ENCODE measurements around the gene TXK. TPM values are rescaled to one million over a fixed set of nuclear protein-coding genes. Genes with fewer than 3 reads are reported as not detected.

Gene TXK
- total RNA-seq, 1 experiment from 2014 or later: 2.5 TPM

DNA sequence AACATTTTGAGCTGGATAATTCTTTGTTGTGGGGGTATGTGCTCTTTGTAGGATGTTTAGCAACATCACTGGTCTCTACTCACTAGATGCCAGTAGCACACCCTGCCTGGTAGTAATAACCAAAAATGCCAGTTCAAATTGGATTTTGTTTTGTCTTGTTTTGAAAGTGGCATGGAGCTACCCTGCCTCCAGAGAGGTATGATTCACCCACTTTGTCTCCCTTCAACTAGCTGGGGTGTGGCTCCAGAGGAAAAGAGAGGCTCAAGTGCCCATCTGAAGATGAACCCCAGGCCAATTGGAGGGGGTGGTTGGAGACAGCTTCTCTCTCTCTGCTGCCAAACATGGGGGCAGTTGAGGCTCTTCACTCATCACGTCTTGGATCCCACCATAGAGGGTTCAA, 83.0 kb downstream of the TXK start:
- DNase-seq (ENCODE audit: low read depth): peak; percentile 12

DNA sequence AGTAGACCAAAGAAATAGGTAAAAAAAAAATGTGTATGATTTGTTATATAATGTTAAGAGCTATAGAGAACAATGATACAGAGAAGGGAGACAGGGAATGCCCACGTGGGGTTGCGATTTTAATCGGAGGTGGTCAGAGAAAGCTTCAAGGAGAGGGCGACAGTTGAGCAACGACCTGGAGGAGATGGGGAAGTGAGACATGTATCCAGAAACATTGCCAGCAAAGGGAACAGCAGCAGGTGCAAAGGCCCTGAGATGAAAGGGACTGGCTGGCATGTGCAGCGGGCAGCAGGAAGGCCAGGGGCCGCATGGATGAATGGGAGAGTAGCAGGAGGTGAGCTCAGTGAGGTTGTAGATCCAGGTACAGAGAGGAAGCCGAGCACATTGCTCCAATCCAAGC, 84.6 kb downstream of the TXK start:
- no peak for DNase-seq (ENCODE audit: low read depth)

DNA sequence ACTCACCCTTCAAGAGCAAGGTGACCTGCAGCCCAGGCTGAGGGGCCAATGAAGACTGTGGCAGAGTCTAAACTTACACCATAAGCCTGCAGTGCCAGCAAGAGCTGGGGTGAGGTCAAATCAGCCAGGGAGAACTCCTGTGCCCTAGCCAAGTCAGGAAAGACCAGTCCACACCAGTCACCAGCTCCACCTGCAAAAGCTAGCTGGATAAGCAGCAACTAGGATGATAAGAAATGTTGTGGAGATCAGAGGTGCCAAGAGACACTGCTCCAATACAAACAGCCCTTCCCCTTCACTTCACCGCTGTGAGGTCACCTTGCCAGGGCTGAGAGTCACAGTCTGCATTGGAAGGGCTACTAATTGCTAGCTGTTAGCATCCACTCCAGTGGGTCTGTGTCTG, 86.2 kb downstream of the TXK start:
- DNase-seq (ENCODE audit: low read depth): no peak

DNA sequence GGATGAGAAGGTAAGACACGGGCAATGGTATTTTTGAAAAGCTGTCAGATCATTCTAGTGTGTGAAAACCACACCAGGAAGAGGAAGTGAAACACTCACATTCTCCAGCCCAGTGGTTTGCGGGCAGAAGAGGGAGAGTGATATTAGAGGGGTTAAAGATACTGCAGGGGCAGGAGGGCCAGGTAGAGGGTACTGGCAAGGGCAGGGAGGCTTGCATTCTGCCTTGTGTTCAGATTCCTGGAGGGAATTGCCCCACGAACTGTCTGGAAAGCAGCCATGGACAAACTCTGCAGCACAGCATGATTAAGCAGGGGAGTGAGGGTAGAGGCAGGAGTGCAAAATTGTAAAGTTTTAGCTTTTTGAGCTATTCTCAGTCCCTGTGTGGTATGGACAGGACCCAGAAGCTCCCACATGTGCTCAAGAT, 86.6 kb downstream of the TXK start:
- DNase-seq (ENCODE audit: low read depth): peak; percentile 42

DNA sequence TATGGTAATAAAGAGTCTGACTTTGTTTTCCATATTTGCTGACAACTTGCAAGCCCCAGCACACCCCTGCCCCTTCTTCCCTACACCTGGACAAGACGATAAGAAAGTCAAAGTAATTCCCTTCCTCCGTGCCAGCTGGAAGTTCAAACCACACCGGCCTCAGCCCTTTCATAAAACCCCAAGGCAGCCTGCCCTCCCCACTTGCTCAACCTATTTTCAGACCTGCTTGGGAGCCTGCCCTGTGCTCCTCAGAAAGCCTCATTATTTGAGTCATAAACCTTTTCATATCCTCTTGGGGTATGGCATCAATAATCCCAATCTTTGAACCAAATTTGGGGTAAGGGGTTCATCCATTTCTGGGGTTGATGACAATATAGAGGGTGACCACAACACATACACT, 88.0 kb downstream of the TXK start:
- DNase-seq (ENCODE audit: low read depth): no peak

DNA sequence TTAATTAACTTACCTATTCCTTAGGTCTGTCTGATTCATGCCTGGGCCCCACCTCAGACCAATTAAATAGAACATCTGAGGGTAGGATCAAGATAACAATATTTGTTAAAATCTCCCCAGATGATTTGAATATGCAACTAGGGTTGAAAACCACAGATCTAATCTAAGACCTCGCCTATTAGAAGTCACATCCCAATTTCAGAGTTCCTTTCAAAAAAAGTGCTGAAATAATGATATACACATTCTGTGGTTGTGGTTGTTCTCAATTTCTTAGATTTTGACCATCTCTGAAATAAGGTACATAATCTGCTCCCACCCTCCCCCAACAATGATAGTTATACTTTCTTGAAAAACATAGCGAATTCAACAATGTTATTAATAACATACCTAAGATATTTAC, 89.8 kb downstream of the TXK start:
- DNase-seq (ENCODE audit: low read depth): no peak

DNA sequence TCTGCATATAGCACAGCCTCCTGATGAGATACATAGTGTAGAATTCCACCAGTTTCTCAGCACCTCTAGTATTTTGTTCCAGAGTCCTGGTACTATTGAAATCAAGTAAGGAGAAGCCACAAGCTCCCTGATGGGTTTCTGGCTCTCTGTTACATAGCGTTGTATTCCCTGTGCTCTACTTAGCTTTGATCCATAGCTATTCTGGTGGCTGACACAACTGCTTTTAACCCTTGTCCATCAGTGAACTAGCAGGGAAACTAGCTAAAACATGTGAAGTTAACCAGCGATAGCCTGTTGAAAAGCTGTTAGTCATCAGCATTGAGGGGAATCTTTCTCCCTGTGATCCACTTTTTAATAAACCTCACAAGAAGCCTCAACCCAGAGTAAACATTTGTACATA, 90.5 kb downstream of the TXK start:
- DNase-seq (ENCODE audit: low read depth): no peak

DNA sequence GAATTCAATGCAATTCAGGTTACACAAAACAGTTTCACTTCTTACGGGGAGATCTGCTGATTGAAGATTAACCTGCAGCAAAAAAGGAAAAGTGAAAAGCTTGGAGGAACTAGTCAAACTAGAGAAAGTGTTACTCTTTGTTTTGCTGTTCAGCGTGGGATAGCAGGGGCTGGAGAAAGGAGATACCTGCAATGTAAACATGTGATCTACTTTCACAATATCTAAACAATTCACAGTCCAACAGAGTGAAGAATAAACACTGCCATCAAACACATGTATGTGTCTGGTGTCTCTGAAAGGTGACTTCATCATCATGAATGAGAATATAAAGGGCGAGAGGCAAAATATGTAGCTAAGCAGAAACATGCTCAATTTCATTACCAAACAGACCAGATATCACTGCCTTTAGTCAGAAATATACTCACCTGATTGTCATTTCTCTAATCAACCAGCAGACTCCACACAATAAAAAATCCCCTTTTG, 91.0 kb downstream of the TXK start:
- no peak for DNase-seq (ENCODE audit: low read depth)

DNA sequence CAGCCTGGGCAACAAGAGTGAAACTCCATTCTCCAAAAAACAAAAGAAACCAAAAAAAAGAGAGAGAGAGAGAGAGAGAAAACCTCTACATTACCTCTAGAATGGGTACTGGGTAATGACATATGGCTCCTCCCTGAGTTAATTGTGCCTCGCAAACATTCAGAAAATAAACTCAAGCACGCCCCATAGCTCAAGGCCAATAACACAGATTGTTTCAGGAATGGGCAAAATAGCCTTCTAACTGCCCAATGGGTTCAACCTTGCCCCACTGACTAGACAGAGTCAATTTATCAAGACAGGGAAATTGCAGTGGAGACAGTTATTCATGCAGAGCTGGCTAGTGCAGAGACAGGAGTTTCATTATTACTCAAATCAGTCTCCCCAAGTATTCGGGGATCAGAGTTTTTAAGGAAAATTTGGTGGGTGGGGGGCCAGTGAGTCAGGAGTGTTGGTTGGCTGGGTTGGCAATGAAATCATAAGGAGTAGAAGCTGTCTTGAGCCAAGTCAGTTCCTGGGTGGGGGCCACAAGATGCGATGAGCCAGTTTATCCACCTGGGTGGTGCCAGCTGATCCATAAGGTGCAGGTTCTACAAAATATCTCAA, 92.4 kb downstream of the TXK start:
- no peak for DNase-seq (ENCODE audit: low read depth)

DNA sequence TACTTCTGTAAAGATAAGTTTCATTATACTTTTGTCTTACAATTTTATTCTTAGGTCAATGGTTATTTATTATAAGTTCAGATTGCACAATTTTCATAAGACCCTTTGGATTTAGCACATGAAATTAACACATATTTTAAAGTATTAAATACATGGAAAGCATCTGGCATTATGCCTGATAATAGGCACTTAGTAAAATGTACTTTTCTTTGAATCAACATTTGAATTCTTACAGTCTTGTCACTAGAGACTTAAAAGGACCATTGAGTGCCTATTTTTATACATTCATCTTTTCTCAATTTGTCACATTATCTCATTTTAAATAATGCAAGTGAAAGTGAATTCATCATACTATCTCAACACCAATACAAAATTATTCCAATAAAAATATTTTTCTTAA, 94.5 kb downstream of the TXK start:
- DNase-seq (ENCODE audit: low read depth): no peak

DNA sequence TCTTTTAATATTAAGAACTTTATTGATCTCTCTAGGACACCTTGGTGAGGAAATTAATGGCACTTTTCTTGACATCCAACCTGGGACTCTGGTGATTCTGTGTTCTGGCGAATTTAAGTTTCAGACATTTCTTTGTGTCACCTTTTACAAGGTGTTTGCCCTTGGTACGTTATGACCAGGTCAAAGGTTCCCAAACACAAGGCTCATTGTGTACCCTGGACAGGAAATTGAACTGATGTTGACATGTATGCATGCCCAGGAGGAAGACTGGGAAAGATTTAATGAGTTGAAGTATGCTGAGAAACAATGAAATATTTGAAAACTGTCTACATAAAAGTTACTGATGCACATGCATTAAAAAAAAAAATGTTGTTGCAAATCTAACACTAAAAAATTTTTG, 95.4 kb downstream of the TXK start:
- no peak for DNase-seq (ENCODE audit: low read depth)

DNA sequence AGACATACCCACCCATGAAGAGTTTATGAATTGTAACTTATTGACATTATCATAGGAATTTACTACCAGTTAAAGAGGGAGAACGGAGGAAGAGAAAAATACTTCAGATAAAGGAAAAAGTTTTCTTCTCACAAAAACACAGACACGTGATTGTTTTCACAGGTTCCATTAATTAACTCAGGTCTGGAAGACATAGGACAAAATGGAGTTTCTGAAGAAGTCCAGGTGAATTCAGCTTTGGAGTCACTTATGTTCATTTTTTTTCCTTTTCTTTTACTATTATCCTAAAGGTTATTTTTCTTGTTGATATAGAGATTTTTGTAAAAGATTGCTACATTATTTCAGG, 97.0 kb downstream of the TXK start:
- DNase-seq (ENCODE audit: low read depth): no peak

DNA sequence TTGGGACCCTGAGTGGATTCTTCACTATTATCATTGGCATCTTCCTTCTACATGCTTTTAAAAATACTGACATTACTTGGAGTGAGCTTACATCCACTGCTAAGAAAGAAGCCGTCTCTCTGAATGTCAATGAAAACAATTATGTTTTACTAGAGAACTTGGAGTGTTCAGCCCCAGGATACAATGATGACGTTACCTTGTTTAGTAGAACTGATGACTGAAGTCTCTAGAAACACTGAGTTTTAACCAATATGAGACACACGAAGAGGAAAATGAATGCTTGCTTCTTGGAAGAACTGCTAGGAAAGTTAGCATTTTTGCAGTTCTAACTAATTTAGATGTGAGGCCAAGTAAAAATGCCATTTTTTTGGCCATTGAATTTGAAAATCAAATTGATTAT, 98.1 kb downstream of the TXK start:
- no peak for DNase-seq (ENCODE audit: low read depth)

DNA sequence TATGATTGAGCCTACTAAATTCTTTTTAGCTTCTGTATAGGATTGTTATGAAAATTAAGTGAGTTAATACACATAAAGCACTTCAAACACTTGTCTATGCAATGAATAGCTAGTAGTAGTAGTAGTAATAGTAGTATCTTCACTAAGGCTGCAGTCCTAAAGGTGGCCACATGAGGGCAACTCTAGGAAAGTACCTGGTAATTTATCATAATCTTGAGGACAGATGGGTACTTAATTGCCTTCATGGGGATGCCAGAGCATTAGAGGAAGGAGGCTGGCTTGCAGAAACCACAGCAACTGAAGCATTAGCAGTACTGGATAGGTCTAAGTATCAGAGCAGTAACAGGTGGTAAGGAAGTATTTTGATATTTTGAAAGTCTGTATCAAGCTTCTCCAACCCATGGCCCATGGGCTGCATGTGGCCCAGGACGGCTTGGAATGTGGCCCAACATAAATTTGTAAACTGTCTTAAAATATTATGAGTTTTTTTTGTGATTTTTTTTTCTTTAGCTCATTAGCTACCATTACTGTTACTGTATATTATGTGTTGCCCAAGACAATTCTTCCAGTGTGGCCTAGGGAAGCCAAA, 100.1 kb downstream of the TXK start:
- peak; percentile 34 for DNase-seq (ENCODE audit: low read depth)

DNA sequence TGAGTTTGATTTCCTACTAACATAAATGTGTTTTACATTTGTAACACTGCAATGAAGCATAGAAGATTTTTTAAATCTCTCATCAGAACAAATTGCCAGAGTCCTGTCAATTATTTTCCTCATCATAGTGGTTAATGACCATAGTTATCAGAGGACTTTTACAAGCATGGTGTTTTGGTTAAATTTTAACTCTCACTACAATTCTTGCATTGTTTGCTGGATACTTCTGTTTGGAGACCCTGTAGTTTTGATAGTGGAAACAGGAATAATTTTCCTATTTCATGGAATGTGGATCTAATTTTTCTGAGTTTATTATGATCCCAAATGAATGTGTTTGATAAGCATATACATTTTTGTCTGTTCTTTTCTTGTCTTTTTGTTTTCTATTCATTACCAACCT, 100.6 kb downstream of the TXK start:
- DNase-seq (ENCODE audit: low read depth): no peak

DNA sequence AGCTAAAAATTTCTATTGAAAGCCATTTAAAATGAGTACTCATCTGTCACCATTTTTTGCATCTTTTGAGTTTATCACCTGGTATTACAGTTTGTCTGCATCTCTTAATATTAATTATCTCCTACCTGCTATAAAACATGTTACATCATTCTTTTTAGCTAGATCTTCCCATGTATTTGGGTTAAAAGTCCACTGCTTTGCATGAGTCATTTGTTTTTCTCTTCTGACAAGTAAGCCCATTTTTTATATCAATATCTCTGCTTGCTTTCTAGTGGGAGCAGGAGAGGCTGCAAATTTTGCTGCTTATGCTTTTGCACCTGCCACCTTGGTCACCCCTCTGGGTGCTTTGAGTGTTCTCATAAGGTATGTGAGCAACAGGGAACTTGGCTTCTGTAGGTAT, 101.3 kb downstream of the TXK start:
- no peak for DNase-seq (ENCODE audit: low read depth)

DNA sequence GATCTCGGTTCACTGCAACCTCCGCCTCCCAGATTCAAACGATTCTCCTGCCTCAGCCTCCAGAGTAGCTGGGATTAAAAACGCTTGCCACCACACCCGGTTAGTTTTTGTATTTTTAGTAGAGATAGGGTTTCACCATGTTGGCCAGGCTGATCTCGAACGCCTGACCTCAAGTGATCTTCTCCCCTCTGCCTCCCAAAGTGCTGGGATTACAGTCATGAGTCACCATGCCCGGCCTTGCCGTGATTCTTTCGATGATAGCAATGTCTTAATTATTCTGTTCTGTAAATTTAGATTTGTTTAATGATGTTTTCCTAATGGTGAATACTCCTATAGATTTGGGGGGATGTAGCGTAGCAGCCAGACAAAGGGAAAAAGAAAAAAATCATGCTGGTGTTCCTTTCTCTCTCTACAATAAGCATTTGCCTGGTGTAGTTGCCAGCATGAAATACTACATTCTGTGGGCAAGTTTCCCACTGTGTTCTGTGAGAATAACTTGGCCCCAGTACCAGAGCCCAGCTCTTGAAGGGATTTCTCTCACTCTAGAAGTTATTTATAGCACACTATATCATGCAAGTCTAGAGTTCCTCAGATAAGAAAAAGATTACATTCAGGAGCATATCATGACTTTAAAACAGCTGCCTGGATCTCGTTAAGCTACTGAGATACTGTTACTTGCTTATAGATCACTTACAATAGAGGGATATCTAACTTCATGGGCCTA, 102.1 kb downstream of the TXK start:
- peak; percentile 75 for DNase-seq (ENCODE audit: low read depth)

DNA sequence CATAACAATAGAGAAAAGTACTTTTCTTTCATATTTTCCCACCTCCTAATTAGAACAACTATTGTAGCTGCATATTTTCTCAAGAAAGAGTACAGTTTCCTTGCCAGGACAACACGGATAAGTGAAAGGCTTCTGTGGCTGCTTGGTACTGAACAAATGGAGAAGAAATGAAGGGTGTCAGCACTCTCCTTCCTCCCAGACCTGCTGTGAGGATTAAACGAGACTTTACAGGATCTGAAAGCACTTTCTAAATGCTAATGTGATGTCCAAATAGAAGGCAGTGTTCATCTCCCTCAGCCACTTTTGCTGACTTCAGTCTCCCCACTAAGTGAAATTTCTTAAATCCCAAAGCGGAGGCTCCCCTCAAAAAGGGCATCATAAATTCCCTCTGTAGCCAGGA, 103.6 kb downstream of the TXK start:
- no peak for DNase-seq (ENCODE audit: low read depth)

DNA sequence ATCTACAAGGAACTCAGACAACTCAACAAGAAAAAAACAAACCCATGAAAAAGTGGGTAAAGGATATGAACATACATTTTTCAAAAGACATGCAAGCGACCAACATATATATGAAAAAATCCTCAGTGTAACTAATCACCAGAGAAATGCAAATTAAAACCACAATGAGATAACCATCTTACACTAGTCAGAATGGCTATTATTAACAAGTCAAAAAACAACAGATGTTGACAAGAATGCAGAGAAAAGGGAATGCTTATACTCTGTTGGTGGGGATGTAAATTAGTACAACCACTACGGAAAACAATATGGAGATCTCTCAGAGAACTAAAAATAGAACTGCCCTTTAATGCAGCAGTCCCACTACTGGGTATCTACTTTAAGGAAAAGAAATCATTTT, 105.4 kb downstream of the TXK start:
- peak; percentile 8 for DNase-seq (ENCODE audit: low read depth)

DNA sequence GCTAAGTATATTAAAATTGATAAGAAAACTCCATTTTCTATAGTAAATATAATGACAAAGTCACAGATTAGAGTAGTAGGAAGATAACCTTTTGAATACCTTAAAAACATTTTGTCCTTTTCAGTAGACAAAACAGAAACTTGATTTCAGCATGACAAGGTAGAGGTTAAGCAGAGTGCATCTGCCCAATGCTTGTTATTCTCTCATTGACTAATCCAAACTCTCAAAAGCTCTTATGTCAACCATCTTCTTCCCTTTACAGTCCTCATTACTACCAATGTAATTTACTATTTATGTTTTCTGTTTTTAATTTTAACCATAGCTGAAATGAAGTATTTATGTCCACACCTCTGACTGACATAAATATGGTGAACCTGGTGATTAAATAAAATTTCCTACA, 106.4 kb downstream of the TXK start:
- no peak for DNase-seq (ENCODE audit: low read depth)

DNA sequence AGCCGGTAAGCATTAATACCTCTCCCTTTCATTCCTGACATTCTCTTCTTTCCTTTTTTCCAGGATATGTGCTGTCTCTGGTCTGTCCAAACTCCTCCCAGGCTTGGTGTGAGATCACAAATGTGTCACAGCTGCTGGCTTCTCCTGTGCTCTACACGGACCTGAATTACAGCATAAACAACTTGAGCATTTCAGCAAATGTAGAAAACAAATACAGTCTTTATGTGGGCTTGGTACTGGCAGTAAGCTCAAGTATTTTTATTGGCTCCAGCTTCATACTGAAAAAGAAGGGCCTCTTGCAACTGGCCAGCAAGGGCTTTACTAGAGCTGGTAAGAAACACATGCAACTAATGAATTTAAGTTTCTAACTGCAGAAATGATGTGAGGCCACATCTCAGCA, 109.0 kb downstream of the TXK start:
- DNase-seq (ENCODE audit: low read depth): peak; percentile 37

DNA sequence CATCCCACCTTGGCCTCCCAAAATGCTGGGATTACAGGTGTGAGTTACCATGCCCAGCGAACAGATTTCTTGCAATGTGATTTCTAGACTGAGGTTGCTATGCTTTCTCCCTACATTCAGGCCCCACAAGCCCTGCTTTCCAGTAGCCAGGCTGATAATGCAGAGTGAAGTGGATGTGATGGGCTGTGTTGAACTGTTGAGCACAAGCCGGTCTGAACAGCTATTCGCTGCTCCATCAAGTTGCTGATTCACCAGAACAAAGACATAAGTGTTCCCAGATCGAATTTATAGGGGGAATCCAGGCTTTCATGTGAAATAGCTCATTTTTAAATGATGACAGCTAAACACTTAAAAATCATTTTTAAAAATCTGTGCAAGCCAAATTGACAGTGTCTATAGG, 109.5 kb downstream of the TXK start:
- DNase-seq (ENCODE audit: low read depth): no peak

DNA sequence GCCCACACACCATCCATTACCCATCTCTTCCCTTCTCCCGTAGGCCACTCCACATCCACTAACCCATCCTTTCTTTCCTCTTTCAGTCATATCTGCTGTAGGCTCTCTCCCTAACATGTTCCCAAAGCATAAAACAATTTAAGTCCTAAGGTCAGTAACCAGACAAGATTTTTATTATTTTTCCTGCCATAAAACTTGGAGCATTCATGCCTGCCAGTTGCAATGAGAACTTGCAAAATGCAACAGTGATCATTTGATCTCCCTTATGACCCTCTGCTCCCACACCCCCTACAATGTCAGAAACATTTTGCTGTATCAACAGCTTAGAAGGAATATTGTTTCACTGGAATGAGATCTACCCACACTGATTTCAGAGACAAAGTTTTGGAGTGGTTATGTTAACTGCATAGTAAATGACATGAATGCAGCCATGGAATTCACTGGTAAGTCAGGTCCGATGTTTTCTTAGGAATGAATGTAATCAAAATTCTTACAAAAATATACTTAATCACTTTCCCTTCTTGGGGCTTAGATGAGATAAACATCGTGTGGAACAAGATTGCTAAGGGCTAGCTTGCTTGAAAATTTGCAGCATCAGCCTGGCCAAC, 111.8 kb downstream of the TXK start:
- DNase-seq (ENCODE audit: low read depth): no peak
